Activated CD4-positive, alpha-beta T cell treated with anti-CD3 and anti-CD28 coated beads for 1 hour (primary cell): Measurements from ENCODE around the gene THEMIS.
"Not testable (repeated sequence)": the region's sequence is repeated elsewhere in the genome, so short reads cannot be mapped to it uniquely, and the experiment has no call there.

Source experiments
- DNase-seq: peaks from one replicate; pipeline ENCODE4 v3.0.0-alpha.2; 2020

Gene THEMIS

GRCh38 chr6:127914240-127914639, 13.4 kb upstream of the THEMIS start:
- no peak for DNase-seq

- DNase-seq: no peak
Measured at GRCh38 chr6:127912914-127913313, 12.1 kb upstream of the THEMIS start.

DNA sequence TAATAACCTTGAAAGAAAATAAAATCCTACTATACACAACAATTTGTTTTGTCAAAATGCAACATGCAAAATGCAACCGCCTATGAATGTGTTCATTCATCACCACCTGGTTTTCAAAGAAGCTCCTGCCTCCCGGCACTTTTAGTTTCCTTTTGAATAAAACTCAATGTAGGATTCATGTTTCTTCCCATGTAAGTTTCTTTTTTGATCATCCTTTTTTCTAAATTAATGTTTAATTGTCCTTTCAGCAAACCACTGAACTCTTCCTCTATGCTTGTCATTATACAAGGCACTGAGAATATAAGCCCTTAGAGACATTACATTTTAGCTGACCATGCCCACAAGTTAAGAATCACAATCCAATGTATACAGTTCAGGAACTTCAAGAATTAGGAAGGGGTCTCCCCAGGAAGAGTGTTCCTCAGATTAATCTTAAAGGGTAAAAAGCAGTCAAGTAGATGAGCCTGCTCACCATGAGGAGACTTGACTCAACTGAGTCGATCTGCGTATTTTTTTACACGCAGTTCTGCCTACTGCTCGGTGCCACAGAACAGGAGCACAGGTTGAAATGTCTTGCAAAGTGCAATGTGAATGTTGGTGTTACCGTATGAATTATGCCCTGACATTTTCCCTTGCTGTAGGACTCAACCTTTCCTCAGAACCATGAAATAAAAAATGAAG, 7.2 kb upstream of the THEMIS start:
- DNase-seq: no peak

- no peak for DNase-seq
Measured at GRCh38 chr6:127904160-127904559, 3.3 kb upstream of the THEMIS start.

GRCh38 chr6:127902933-127903332, 2.1 kb upstream of the THEMIS start:
- no peak for DNase-seq

GRCh38 chr6:127897484-127897883, 3.4 kb downstream of the THEMIS start:
- no peak for DNase-seq

- no peak for DNase-seq
Measured at GRCh38 chr6:127894051-127894450, 6.8 kb downstream of the THEMIS start.

GRCh38 chr6:127893541-127893940, 7.3 kb downstream of the THEMIS start:
- no peak for DNase-seq

DNA sequence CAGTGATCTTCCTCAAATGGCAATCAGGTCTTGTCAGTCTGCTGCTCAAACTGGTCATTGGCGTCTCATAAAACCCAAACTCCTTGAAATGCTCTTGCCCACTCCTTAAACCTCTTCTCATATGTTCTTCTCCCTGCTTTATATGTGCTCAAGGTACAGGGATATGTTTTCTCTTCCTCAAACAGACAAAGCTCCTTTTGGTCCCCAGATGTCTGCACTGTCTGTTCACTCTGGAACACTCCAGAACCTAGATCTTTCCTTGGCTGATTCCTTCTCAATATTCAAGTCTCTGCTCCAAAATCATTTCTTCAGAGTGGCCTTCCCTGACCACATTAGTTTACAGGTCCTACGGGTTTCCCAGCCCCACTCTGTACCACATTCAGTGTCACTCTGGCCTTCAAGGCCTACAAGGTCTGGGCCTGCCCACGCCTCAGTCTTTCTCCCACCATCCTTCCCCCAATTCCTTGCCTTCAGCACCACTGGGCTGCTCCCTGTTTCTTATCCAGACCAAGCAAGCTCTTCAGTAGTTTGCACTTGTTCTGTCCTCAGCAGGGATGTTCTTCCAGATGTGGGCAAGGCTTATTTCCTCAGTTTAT, 9.0 kb downstream of the THEMIS start:
- DNase-seq: no peak

GRCh38 chr6:127886603-127887002, 14.3 kb downstream of the THEMIS start:
- no peak for DNase-seq

- DNase-seq: no peak
Measured at GRCh38 chr6:127884134-127884533, 16.7 kb downstream of the THEMIS start.

- not testable (repeated sequence) for DNase-seq
Measured at GRCh38 chr6:127881949-127882348, 18.9 kb downstream of the THEMIS start.

GRCh38 chr6:127880429-127880828, 20.4 kb downstream of the THEMIS start:
- DNase-seq: no peak

GRCh38 chr6:127879685-127880084, 21.2 kb downstream of the THEMIS start:
- no peak for DNase-seq

- no peak for DNase-seq
Measured at GRCh38 chr6:127878115-127878514, 22.7 kb downstream of the THEMIS start.

DNA sequence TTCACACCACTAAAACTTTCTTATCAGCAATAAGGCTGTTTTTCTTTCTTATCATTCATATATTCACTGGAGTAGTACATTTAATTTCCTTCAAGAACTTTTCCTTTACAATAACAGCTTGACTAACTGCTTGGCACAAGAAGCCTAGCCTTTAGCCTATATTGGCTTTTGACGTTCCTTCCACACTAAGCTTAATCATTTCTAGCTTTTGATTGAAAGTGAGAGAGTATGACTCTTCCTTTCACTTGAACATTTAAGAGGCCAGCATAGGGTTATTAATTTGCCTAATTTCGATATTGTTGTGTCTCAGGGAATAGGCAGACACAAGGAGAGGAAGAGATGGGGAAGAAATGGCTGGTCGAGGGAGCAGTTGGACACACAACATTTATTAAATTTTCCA, 23.6 kb downstream of the THEMIS start:
- no peak for DNase-seq

- DNase-seq: no peak
Measured at GRCh38 chr6:127869772-127870404, 31.0 kb downstream of the THEMIS start.

DNA sequence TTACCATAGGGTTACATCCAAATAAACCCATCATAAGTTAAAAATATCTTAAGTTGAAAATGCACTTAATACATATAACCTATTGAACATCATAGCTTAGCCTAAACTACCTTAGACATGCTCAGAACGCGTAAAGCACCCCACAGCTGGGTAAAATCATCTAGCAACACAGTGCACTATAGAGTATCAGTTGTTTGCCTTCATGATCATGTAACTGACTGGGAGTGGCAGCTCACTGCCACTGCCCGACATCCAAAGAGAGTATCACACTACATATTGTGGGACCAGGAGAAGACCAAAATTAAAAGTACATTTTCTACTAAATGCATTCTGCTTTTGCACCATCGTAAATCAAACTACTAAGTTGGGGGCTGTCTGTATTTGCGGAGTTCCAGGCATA, 31.7 kb downstream of the THEMIS start:
- DNase-seq: no peak

DNA sequence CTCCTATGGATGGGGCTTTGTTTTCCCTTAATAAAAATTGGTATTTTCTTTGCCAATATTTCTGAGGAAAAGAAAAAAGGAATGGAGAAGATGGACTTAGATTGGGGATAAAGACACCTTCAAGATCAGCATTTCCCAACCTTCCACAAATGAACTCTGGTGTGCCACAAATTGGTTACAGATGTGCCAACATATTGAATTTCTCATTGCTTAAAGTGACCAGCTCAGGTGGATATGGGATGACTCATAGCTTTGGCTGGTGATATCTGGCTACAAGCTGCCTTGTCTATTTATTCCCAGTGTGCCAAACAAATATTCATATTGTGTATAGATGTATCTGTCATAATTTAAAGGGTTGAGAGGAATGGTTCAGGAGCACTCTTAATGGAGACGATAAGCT, 32.5 kb downstream of the THEMIS start:
- no peak for DNase-seq

DNA sequence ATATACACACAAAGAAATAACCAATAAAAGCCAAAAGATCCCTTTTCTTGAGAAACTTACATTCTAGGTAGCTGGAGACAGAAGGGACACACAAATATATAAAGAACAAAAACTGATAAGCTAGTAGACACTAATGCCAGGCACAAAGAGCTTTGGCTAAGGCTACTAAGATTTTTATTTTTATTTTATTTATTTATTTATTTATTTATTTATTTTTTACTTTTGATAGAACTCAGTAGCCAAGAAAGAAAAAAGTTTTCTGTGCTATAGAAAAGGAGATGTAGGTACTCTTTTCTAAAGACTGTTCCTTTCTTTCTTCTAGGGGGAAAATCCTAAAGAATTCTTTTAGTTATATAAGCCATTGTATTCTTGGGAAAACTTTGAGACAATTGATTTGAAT, 34.1 kb downstream of the THEMIS start:
- DNase-seq: no peak

- no peak for DNase-seq
Measured at GRCh38 chr6:127865108-127865507, 35.8 kb downstream of the THEMIS start.

DNA sequence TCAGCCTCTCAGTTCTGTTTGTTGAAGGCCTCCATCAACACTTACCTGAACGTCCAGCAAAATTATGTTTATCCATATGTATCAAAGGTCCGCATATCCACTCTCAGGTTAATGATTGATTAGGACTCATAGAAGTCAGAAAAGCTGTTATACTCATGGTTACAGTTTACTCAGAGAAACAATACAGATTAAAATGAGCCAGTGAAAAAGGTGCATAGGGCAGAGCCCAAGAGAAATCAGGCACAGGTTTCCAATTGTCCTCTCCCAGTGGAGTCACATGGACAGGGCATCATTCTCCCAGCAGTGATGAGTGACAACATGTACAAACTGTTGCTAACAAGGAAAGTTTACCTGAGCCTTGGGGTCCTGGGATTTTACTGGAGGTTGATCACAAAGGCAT, 36.2 kb downstream of the THEMIS start:
- no peak for DNase-seq

DNA sequence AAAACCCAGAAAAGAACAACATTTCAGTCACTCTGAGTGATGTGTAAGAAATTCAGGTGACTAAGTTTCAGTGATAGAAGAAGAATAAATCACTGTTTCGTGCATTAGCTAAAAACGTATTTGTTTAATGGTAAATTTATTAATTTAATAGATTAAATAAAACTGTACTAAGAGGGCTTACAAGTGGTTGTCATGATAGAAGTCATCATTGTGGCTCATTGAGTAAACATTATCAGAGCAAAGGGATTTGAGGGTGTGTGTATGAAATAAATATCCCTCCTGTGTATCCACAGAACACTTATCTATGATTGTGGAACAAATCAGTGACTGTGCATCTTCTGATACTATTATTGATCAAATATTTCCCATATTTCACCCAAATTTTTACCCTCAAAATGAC, 40.1 kb downstream of the THEMIS start:
- no peak for DNase-seq

- DNase-seq: no peak
Measured at GRCh38 chr6:127859956-127860355, 40.9 kb downstream of the THEMIS start.
